GM19463 (cell line): ENCODE data around the gene BBX.

Source experiments
- ATAC-seq: cut with Tn5 transposase; IDR thresholded peaks from one replicate; pipeline ENCODE4 v1.9.1; 2021; ENCODE audit warnings: mild to moderate bottlenecking, moderate library complexity; ENCODE audit not compliant: unreplicated experiment

Gene BBX

GRCh38 chr3:107596639-107597038 is 73.9 kb downstream of the BBX start:
- ATAC-seq, result no peak

- peak; percentile 93 for ATAC-seq
Observed at GRCh38 chr3:107598926-107599771, 76.4 kb downstream of the BBX start.

- ATAC-seq, result no peak
Observed at GRCh38 chr3:107599772-107600145, 77.0 kb downstream of the BBX start.

- ATAC-seq, result no peak
Observed at GRCh38 chr3:107600780-107601179, 78.0 kb downstream of the BBX start.

GRCh38 chr3:107604057-107604822 is 81.5 kb downstream of the BBX start:
- no peak for ATAC-seq

GRCh38 chr3:107611775-107612469 is 89.2 kb downstream of the BBX start:
- no peak for ATAC-seq

- no peak for ATAC-seq
Observed at GRCh38 chr3:107612664-107613084, 89.9 kb downstream of the BBX start.

GRCh38 chr3:107619549-107619948 is 96.8 kb downstream of the BBX start:
- ATAC-seq, result no peak

GRCh38 chr3:107620534-107620933 is 97.8 kb downstream of the BBX start:
- no peak for ATAC-seq

GRCh38 chr3:107621465-107621864 is 98.7 kb downstream of the BBX start:
- no peak for ATAC-seq

GRCh38 chr3:107627962-107628542 is 105.3 kb downstream of the BBX start:
- no peak for ATAC-seq

GRCh38 chr3:107629566-107629965 is 106.8 kb downstream of the BBX start:
- ATAC-seq, result no peak

GRCh38 chr3:107630779-107631178 is 108.0 kb downstream of the BBX start:
- no peak for ATAC-seq

- ATAC-seq, result no peak
Observed at GRCh38 chr3:107632576-107632975, 109.8 kb downstream of the BBX start.

GRCh38 chr3:107633327-107634098 is 110.8 kb downstream of the BBX start:
- peak; percentile 88 for ATAC-seq

- ATAC-seq, result peak; percentile 36
Observed at GRCh38 chr3:107634099-107634489, 111.3 kb downstream of the BBX start.

GRCh38 chr3:107637416-107638183 is 114.8 kb downstream of the BBX start:
- no peak for ATAC-seq

- peak; percentile 64 for ATAC-seq
Observed at GRCh38 chr3:107641572-107642307, 119.0 kb downstream of the BBX start.
